ENCODE results near the gene NLRP3. TPM values are rescaled to one million over a fixed set of nuclear protein-coding genes. Genes with fewer than 3 reads are reported as not detected.

NLRP3 gene
- total RNA-seq, 4 donors from 2014 or later, result 0.57 to 2.3 (median 1.8) TPM

DNA sequence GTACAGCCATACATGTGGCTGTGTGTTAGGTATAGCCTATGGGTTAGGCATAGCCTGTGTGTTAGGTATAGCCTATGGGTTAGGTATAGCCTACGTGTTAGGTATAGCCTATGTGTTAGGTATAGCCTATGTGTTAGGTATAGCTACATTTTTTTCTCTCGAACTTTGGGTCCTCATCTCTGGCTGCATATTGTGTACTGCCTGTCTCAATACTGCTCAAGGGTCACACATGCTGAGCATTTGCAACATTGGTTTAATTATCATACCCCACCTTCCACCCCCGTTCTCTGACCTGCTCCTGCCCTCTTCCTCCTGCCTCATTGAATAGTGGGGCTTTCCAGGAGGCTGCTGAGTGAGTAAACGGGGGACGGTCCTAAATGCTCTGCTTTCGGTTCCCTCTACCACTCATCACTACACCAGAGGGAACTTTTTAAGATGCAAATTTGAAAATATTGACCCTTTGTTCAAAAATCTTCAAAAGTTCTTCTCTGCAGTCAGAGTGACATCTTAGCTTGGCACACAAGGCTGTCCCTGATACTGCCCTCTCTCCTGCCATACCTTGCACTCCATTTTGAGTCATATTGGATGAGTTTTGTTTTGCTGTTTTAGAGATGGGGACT is 24.1 kb downstream of the NLRP3 start:
- no peak for TF ChIP-seq POLR2A (IDR thresholded peaks at IDR 0.05)
- TF ChIP-seq, protein P1, sequence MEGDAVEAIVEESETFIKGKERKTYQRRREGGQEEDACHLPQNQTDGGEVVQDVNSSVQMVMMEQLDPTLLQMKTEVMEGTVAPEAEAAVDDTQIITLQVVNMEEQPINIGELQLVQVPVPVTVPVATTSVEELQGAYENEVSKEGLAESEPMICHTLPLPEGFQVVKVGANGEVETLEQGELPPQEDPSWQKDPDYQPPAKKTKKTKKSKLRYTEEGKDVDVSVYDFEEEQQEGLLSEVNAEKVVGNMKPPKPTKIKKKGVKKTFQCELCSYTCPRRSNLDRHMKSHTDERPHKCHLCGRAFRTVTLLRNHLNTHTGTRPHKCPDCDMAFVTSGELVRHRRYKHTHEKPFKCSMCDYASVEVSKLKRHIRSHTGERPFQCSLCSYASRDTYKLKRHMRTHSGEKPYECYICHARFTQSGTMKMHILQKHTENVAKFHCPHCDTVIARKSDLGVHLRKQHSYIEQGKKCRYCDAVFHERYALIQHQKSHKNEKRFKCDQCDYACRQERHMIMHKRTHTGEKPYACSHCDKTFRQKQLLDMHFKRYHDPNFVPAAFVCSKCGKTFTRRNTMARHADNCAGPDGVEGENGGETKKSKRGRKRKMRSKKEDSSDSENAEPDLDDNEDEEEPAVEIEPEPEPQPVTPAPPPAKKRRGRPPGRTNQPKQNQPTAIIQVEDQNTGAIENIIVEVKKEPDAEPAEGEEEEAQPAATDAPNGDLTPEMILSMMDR (IDR thresholded peaks at IDR 0.05), result no peak
- no peak overlapping the region for H3K27ac ChIP-seq
- H3K36me3 ChIP-seq, result no peaks in the 10 kb centered on the region
- H3K27me3 ChIP-seq, result peaks cover 0 to 5% (median 0%) of the 10 kb centered on the region in 4 donors
- no peaks in the 10 kb centered on the region for H3K4me1 ChIP-seq
- H3K9me3 ChIP-seq, result no peaks in the 10 kb centered on the region
- H3K4me3 ChIP-seq, result no peak overlapping the region
- no peak for DNase-seq
- WGBS, 2 donors, result 53 to 58% methylated on average over 6 of the region's 6 CpGs
- intact Hi-C loops (cut with DNase I), result no loop called here

DNA sequence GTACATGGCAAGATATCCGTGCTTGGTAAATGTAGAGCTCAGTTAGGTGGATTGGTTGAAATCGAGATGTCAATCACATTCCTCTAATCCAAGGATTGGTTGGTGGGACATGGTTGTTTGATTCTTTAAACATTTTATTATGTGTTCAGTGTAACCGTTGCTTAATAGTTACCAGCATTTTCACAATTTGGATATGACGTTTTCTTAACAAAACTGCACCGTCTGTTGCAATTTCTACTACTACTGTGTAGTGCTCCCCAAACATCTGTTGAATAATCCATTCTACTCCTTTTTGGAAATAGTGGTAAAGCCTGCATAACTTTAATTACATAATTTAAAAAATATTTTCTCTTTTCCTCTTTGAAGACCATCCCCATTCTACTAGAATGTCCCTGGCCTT is 25.6 kb downstream of the NLRP3 start:
- no peak overlapping the region for H3K27ac ChIP-seq
- WGBS, 2 donors, result 63 to 75% methylated on average over 5 of the region's 5 CpGs
- TF ChIP-seq POLR2A (IDR thresholded peaks at IDR 0.05), result no peak
- TF ChIP-seq, protein P1 (IDR thresholded peaks at IDR 0.05), result no peak
- H3K4me3 ChIP-seq, result no peak overlapping the region
- H3K27me3 ChIP-seq, result peaks cover 0 to 5% (median 0%) of the 10 kb centered on the region in 4 donors
- no peaks in the 10 kb centered on the region for H3K9me3 ChIP-seq
- H3K36me3 ChIP-seq, result no peaks in the 10 kb centered on the region
- H3K4me1 ChIP-seq, result no peaks in the 10 kb centered on the region
- no peak for DNase-seq
- intact Hi-C loops (cut with DNase I), result no loop called here

DNA sequence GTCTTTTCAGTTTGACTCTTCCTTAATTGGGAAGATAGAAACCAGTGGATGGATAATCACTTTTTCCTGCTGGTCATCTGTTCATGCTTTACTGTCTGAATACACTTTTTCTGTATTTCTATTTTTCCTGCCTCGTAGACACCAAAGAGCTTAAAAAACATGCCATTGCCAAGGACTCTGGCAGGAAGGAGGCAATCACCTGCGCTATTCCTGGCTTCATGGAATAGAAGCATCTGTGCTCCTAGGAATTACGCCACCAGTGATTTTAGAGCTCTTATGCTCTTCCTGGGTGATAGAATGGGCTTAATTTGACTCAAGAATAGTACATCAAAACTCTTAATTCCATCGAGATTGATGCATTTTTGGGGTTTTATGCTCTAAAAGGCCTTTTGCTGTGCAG is 26.2 kb downstream of the NLRP3 start:
- 63 to 72% methylated on average over 4 of the region's 4 CpGs for WGBS, 2 donors
- H3K27me3 ChIP-seq, result peaks cover 0 to 5% (median 0%) of the 10 kb centered on the region in 4 donors
- H3K4me1 ChIP-seq, result no peaks in the 10 kb centered on the region
- no peak for TF ChIP-seq POLR2A (IDR thresholded peaks at IDR 0.05)
- TF ChIP-seq, protein P1 (IDR thresholded peaks at IDR 0.05), result no peak
- H3K4me3 ChIP-seq, result no peak overlapping the region
- H3K27ac ChIP-seq, result no peak overlapping the region
- intact Hi-C loops (cut with DNase I), result no loop called here
- no peak for DNase-seq
- H3K9me3 ChIP-seq, result no peaks in the 10 kb centered on the region
- H3K36me3 ChIP-seq, result no peaks in the 10 kb centered on the region

DNA sequence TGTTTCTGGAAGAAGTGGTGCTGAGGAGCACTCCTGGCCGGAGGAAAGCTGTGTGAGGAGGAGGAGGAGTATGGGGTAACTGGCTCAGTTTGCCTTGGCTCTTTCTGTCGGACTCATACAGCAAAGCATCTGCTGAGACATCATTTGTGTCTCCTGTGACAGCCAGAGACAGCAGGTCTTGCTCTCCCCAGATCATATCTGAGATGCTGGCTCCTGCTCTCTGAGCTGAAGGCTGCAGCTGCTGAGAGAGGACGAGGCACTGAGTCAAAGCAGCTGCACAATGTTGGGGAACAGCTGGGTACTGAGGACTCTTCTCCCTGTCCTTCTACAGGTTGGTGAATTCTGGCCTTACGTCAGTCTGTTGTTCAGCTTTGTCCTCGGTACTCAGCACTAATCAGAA is 27.7 kb downstream of the NLRP3 start:
- no peak overlapping the region for H3K4me3 ChIP-seq
- peaks cover 0 to 5% (median 0%) of the 10 kb centered on the region in 4 donors for H3K27me3 ChIP-seq
- no peaks in the 10 kb centered on the region for H3K9me3 ChIP-seq
- intact Hi-C loops (cut with DNase I), result no loop called here
- peaks cover 0 to 5% (median 0%) of the 10 kb centered on the region in 3 donors for H3K4me1 ChIP-seq
- 38 to 50% methylated on average over 2 to 3 of the region's 5 CpGs for WGBS, 2 donors
- H3K27ac ChIP-seq, result no peak overlapping the region
- H3K36me3 ChIP-seq, result no peaks in the 10 kb centered on the region
- no peak for TF ChIP-seq POLR2A (IDR thresholded peaks at IDR 0.05)
- TF ChIP-seq, protein P1 (IDR thresholded peaks at IDR 0.05), result no peak
- DNase-seq, result no peak

DNA sequence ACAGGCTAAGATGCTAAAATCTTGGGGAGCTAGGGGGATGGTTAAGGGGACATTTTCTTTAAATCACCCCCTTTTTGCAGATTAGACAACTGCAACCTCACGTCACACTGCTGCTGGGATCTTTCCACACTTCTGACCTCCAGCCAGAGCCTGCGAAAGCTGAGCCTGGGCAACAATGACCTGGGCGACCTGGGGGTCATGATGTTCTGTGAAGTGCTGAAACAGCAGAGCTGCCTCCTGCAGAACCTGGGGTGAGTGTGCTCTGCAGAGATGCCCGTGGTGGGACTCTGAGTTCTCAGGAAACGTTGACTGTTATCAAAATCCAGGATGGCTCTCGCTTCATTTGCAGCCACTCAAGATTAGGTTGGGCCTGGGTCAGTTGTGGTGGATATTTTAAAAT is 28.6 kb downstream of the NLRP3 start:
- WGBS, 2 donors, result 57 to 72% methylated on average over 4 to 6 of the region's 6 CpGs

More for the DNA sequence above, 28.6 kb downstream of the NLRP3 start:
- TF ChIP-seq, protein P1 (IDR thresholded peaks at IDR 0.05), result no peak
- no peak for TF ChIP-seq POLR2A (IDR thresholded peaks at IDR 0.05)
- no peak for DNase-seq
- Histone ChIP-seq H3K27ac (no peak overlapping the region), H3K9me3 (no peaks in the 10 kb centered on the region), H3K4me3 (no peak overlapping the region), H3K36me3 (no peaks in the 10 kb centered on the region), H3K4me1 (peaks cover 0 to 6% (median 0%) of the 10 kb centered on the region in 3 donors), H3K27me3 (peaks cover 0 to 5% (median 0%) of the 10 kb centered on the region in 4 donors)
- intact Hi-C loops (cut with DNase I), result no loop called here

All from esophagus squamous epithelium (tissue), 5 donors.